ENCODE data around the gene FSD1. TPM values are rescaled to one million over a fixed set of nuclear protein-coding genes. Genes with fewer than 3 reads are reported as not detected.

Gene FSD1
- total and polyA plus RNA-seq, 4 donors, result 0.31 to 1.1 (median 0.48) TPM

DNA sequence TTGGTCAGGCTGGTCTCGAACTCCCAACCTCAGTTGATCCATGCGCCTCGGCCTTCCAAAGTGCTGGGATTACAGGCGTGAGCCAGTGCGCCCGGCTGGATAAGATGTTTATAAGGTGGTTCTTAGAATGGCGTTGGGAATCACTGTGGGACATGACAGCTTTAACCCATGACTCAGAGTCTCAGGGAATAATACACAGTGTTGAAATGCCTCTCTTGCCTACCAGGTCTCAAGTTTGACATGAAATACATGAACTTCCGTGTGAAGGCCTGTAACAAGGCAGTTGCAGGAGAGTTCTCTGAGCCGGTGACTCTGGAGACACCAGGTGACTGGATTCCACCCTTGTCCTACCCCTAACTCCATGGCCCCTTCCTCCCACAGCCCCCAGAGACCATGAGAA lies 12.6 kb downstream of the FSD1 start:
- DNase-seq (no peak), ATAC-seq (ENCODE audit: insufficient read depth, low FRiP score) (no peak)
- H3K27ac ChIP-seq (ENCODE audit: low read depth in 1 of 2, low read length in 1 of 2), result no peak overlapping the region
- H3K27me3 ChIP-seq (ENCODE audit: control insufficient read depth in 3 of 3, insufficient read depth in 3 of 3, low read length in 2 of 3), result no peaks in the 10 kb centered on the region
- no peak overlapping the region for H3K9ac ChIP-seq (ENCODE audit: insufficient read depth in 1 of 2, low read length in 2 of 2)
- no peak overlapping the region for H3K4me3 ChIP-seq
- H3K9me3 ChIP-seq (ENCODE audit: control insufficient read depth in 4 of 4, insufficient read depth in 3 of 4, low read length in 3 of 4), result peaks cover 0 to under 1% (median 0%) of the 10 kb centered on the region in 4 donors
- WGBS, 2 donors, result 90 to 93% methylated on average over 9 of the region's 9 CpGs
- H3K4me1 ChIP-seq (ENCODE audit: control insufficient read depth in 5 of 5, insufficient read depth in 5 of 5, low read length in 5 of 5), result no peaks in the 10 kb centered on the region
- TF ChIP-seq, protein P1, sequence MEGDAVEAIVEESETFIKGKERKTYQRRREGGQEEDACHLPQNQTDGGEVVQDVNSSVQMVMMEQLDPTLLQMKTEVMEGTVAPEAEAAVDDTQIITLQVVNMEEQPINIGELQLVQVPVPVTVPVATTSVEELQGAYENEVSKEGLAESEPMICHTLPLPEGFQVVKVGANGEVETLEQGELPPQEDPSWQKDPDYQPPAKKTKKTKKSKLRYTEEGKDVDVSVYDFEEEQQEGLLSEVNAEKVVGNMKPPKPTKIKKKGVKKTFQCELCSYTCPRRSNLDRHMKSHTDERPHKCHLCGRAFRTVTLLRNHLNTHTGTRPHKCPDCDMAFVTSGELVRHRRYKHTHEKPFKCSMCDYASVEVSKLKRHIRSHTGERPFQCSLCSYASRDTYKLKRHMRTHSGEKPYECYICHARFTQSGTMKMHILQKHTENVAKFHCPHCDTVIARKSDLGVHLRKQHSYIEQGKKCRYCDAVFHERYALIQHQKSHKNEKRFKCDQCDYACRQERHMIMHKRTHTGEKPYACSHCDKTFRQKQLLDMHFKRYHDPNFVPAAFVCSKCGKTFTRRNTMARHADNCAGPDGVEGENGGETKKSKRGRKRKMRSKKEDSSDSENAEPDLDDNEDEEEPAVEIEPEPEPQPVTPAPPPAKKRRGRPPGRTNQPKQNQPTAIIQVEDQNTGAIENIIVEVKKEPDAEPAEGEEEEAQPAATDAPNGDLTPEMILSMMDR (IDR thresholded peaks at IDR 0.05; ENCODE audit: control extremely low read depth, extremely low read depth), result no peak
- H3K36me3 ChIP-seq (ENCODE audit: control insufficient read depth in 4 of 4, insufficient read depth in 4 of 4, low read length in 4 of 4), result no peaks in the 10 kb centered on the region

DNA sequence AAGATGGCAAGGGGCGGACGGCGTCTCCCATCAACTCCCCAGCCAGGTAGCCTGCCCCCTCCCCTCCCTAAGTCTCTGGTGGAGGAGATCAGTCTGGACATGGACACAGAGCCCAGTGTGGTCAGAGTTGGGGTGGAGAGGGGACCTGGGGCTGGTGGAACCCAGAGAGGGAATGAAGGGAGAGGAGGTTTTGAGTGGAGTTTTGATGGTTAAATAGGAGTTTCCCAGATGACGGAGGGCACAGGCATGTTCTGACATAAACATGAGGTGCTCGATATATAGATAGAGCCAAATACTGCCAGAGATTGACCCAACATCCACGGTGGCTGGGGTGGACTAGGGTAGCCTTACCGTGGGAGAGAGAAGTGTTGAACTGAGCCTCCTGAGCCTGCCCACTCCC lies 14.1 kb downstream of the FSD1 start:
- H3K27ac ChIP-seq (ENCODE audit: low read depth in 1 of 2, low read length in 1 of 2), result no peak overlapping the region
- no peak overlapping the region for H3K9ac ChIP-seq (ENCODE audit: insufficient read depth in 1 of 2, low read length in 2 of 2)
- no peak for ATAC-seq (ENCODE audit: insufficient read depth, low FRiP score)
- no peaks in the 10 kb centered on the region for H3K27me3 ChIP-seq (ENCODE audit: control insufficient read depth in 3 of 3, insufficient read depth in 3 of 3, low read length in 2 of 3)
- H3K9me3 ChIP-seq (ENCODE audit: control insufficient read depth in 4 of 4, insufficient read depth in 3 of 4, low read length in 3 of 4), result no peaks in the 10 kb centered on the region
- 92 to 98% methylated on average over 7 of the region's 7 CpGs for WGBS, 2 donors
- no peak for DNase-seq
- H3K4me3 ChIP-seq, result no peak overlapping the region
- H3K4me1 ChIP-seq (ENCODE audit: control insufficient read depth in 5 of 5, insufficient read depth in 5 of 5, low read length in 5 of 5), result no peaks in the 10 kb centered on the region
- TF ChIP-seq, protein P1 (IDR thresholded peaks at IDR 0.05; ENCODE audit: control extremely low read depth, extremely low read depth), result no peak
- H3K36me3 ChIP-seq (ENCODE audit: control insufficient read depth in 4 of 4, insufficient read depth in 4 of 4, low read length in 4 of 4), result no peaks in the 10 kb centered on the region

DNA sequence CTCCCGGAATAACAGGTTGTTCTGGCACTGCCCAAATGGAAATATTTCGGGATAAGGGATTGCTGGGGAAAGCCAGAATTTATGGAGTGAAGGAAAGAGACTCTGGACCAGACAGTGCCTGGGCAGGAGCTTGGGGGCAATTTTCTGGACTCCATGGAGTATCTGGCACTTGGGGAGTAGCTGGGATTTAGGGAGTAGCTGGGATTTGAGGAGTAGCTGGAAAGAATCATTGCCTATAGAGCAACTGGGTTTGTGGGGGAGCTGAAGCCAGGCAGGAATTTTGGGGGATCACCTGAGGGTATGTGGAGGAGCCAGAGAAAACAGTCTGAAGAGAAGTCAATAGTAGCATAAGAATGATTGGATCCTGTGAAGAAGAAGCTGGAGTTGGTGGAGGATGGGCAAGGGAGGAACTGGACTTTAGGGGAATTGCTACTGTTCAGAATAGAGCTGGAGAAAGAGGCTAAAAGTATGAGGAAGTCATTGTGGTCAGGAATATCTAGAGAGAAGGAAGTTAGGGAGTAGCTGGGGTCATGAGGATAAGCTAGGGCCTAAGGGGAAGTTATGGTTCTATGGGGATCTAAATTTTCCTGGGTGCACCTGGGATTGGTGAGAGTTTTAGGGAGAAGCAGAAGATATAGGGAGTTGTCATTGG lies 14.8 kb downstream of the FSD1 start:
- TF ChIP-seq, protein P1 (IDR thresholded peaks at IDR 0.05; ENCODE audit: control extremely low read depth, extremely low read depth), result no peak
- Histone ChIP-seq H3K36me3 (ENCODE audit: control insufficient read depth in 4 of 4, insufficient read depth in 4 of 4, low read length in 4 of 4) (no peaks in the 10 kb centered on the region), H3K27me3 (ENCODE audit: control insufficient read depth in 3 of 3, insufficient read depth in 3 of 3, low read length in 2 of 3) (no peaks in the 10 kb centered on the region), H3K27ac (ENCODE audit: low read depth in 1 of 2, low read length in 1 of 2) (no peak overlapping the region), H3K4me1 (ENCODE audit: control insufficient read depth in 5 of 5, insufficient read depth in 5 of 5, low read length in 5 of 5) (no peaks in the 10 kb centered on the region), H3K9me3 (ENCODE audit: control insufficient read depth in 4 of 4, insufficient read depth in 3 of 4, low read length in 3 of 4) (no peaks in the 10 kb centered on the region), H3K4me3 (no peak overlapping the region), H3K9ac (ENCODE audit: insufficient read depth in 1 of 2, low read length in 2 of 2) (no peak overlapping the region)
- ATAC-seq (ENCODE audit: insufficient read depth, low FRiP score) (no peak), DNase-seq (no peak)
- 96 to 100% methylated on average over 2 of the region's 2 CpGs for WGBS, 2 donors

DNA sequence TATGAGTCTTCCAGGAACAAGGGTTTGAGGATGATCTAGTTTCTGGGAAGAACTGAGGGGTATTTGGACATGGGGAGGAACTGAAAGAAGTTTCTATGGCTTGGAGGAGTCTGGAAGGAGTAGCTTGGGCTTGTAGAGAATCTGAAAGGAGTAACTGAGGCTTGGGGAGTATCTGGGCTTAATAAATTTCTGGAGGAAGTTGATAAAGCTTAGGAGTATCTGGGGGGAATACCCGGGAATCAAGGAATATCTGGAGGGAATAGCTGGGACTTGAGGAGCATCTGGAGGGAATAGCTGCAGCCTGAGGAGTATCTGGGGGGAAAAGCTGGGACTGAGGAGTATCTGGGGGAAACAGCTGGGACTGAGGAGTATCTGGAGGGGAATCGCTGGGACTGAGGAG lies 16.0 kb downstream of the FSD1 start:
- Histone ChIP-seq H3K36me3 (ENCODE audit: control insufficient read depth in 4 of 4, insufficient read depth in 4 of 4, low read length in 4 of 4) (no peaks in the 10 kb centered on the region), H3K9ac (ENCODE audit: insufficient read depth in 1 of 2, low read length in 2 of 2) (no peak overlapping the region), H3K4me1 (ENCODE audit: control insufficient read depth in 5 of 5, insufficient read depth in 5 of 5, low read length in 5 of 5) (no peaks in the 10 kb centered on the region), H3K9me3 (ENCODE audit: control insufficient read depth in 4 of 4, insufficient read depth in 3 of 4, low read length in 3 of 4) (no peaks in the 10 kb centered on the region), H3K27me3 (ENCODE audit: control insufficient read depth in 3 of 3, insufficient read depth in 3 of 3, low read length in 2 of 3) (no peaks in the 10 kb centered on the region), H3K4me3 (no peak overlapping the region), H3K27ac (ENCODE audit: low read depth in 1 of 2, low read length in 1 of 2) (no peak overlapping the region)
- TF ChIP-seq, protein P1 (IDR thresholded peaks at IDR 0.05; ENCODE audit: control extremely low read depth, extremely low read depth), result no peak
- DNase-seq (no peak), ATAC-seq (ENCODE audit: insufficient read depth, low FRiP score) (no peak)
- WGBS, 2 donors, result 94 to 97% methylated on average over 2 of the region's 2 CpGs
